H1 (cell line): ENCODE results near the gene KIFBP. TPM values are rescaled to one million over a fixed set of nuclear protein-coding genes. Genes with fewer than 3 reads are reported as not detected.

Experiments used
- CTCF ChIA-PET: fragments of 300-600 bp; sonication (Branson Sonifier 250); formaldehyde crosslinking; loops from one replicate; lab custom pipeline; 2021; ENCODE audit not compliant: partially characterized antibody; lab: Charles Lee
- POLR2A ChIA-PET: fragments of 300-600 bp; sonication (Branson Sonifier 250); formaldehyde crosslinking; loops from one replicate; lab custom pipeline; 2021; ENCODE audit warnings: inconsistent platforms; ENCODE audit not compliant: partially characterized antibody; lab: Charles Lee
- DNase-seq, 2 experiments: peaks; one replicate each; pipeline versions ENCODE4 v3.0.0 to v3.0.0-alpha.2; 2010 to 2022; ENCODE audit warnings: low spot score in 2 of 2, low read depth in 1 of 2, mixed read lengths in 1 of 2
- FAIRE-seq: peaks from 2 replicates; lab custom pipeline; 2011; peaks lifted over from hg19 to GRCh38; lab: Jason Lieb, UNC
- H2AFZ ChIP-seq: 2 replicates; pipeline ENCODE4 v1.8.1; 2012; ENCODE audit warnings: low read length, inconsistent platforms
- H2AK5ac ChIP-seq: 2 replicates; pipeline ENCODE4 v1.6.1; 2013; ENCODE audit warnings: low read depth, low read length
- H2BK120ac ChIP-seq: replicated peaks from 2 replicates; pipeline ENCODE3; 2013; ENCODE audit warnings: low read depth, low read length, inconsistent platforms
- H2BK12ac ChIP-seq: 2 replicates; pipeline ENCODE4 v1.6.1; 2013; ENCODE audit warnings: low read depth, low read length
- H2BK15ac ChIP-seq: 2 replicates; pipeline ENCODE4 v1.6.1; 2013; ENCODE audit warnings: low read length
- H2BK20ac ChIP-seq: 2 replicates; pipeline ENCODE4 v1.6.1; 2013; ENCODE audit warnings: low read length
- H2BK5ac ChIP-seq: 2 replicates; pipeline ENCODE4 v1.6.1; 2013; ENCODE audit warnings: low read depth, low read length
- H3K14ac ChIP-seq: 2 replicates; pipeline ENCODE4 v1.6.1; 2013; ENCODE audit warnings: inconsistent platforms; ENCODE audit not compliant: insufficient read length
- H3K18ac ChIP-seq: 2 replicates; pipeline ENCODE4 v1.6.1; 2013; ENCODE audit warnings: low read length; ENCODE audit errors: extremely low read depth
- H3K23ac ChIP-seq: 2 replicates; pipeline ENCODE4 v1.6.1; 2013; ENCODE audit warnings: inconsistent platforms; ENCODE audit not compliant: insufficient read length
- H3K23me2 ChIP-seq: 2 replicates; pipeline ENCODE4 v1.6.1; 2013; ENCODE audit warnings: low read depth, low read length
- H3K27ac ChIP-seq: 2 replicates; pipeline ENCODE4 v1.6.1; 2011; ENCODE audit warnings: low read depth, low read length, inconsistent platforms
- H3K27me3 ChIP-seq, 4 experiments: replicated peaks in 1 of 4; 1 replicate in 1 of 4; 2 replicates in 3 of 4; pipeline versions ENCODE4 v1.6.1 to v1.8.1; 2011 to 2013; ENCODE audit warnings: low read length in 3 of 4, mild to moderate bottlenecking in 3 of 4, inconsistent platforms in 2 of 4, mixed read lengths in 2 of 4, moderate library complexity in 1 of 4; ENCODE audit not compliant: control insufficient read depth in 3 of 4, insufficient read depth in 3 of 4; ENCODE audit errors: extremely low read depth in 1 of 4
- H3K36me3 ChIP-seq, 4 experiments: 2 replicates each; pipeline versions ENCODE4 v1.6.1 to v1.8.1; 2011 to 2013; ENCODE audit warnings: mild to moderate bottlenecking in 4 of 4, low read length in 3 of 4, moderate library complexity in 2 of 4, control low read depth in 1 of 4, inconsistent platforms in 1 of 4; ENCODE audit not compliant: insufficient read depth in 4 of 4, control insufficient read depth in 2 of 4
- H3K4ac ChIP-seq: replicated peaks from 2 replicates; pipeline ENCODE3; 2013; ENCODE audit warnings: low read length, low read depth, mixed read lengths, inconsistent platforms; ENCODE audit not compliant: insufficient read length
- H3K4me1 ChIP-seq, 4 experiments: replicated peaks in 1 of 4; 1 replicate in 1 of 4; 2 replicates in 3 of 4; pipeline versions ENCODE4 v1.6.1 to v1.8.1; 2011 to 2013; ENCODE audit warnings: low read length in 3 of 4, inconsistent platforms in 2 of 4, mixed read lengths in 1 of 4; ENCODE audit not compliant: insufficient read depth in 4 of 4, control insufficient read depth in 3 of 4
- H3K4me2 ChIP-seq, 2 experiments: 2 replicates each; pipeline versions ENCODE4 v1.6.1 to v1.8.1; 2011 to 2013; ENCODE audit warnings: low read depth in 2 of 2, low read length in 2 of 2, control low read depth in 1 of 2, inconsistent platforms in 1 of 2, mild to moderate bottlenecking in 1 of 2; ENCODE audit not compliant: insufficient read depth in 1 of 2
- H3K4me3 ChIP-seq, 4 experiments: fragments of 200-600, 300-600 bp in 1 of 4; sonication (generic), shearing (Covaris generic), sonication (Bioruptor Twin) in 1 of 4; 2 replicates each; pipeline versions ENCODE4 v1.5.1 to v1.8.1; 2011 to 2016; ENCODE audit warnings: low read length in 4 of 4, low read depth in 3 of 4, control low read depth in 2 of 4, inconsistent platforms in 2 of 4, mild to moderate bottlenecking in 2 of 4, mixed read lengths in 1 of 4, moderate library complexity in 1 of 4; ENCODE audit not compliant: insufficient read depth in 2 of 4; ENCODE audit errors: extremely low read depth in 1 of 4
- H3K56ac ChIP-seq: replicated peaks from 2 replicates; pipeline ENCODE3; 2013; ENCODE audit warnings: low read depth, mild to moderate bottlenecking, mixed read lengths, low read length, inconsistent platforms; ENCODE audit not compliant: insufficient read length
- H3K79me1 ChIP-seq: 2 replicates; pipeline ENCODE4 v1.6.1; 2013; ENCODE audit warnings: low read depth, low read length, control low read depth
- H3K79me2 ChIP-seq, 2 experiments: 2 replicates each; pipeline versions ENCODE4 v1.6.1 to v1.8.1; 2012 to 2013; ENCODE audit warnings: low read length in 2 of 2, mild to moderate bottlenecking in 2 of 2, inconsistent platforms in 1 of 2; ENCODE audit not compliant: insufficient read depth in 2 of 2, control insufficient read depth in 1 of 2
- H3K9ac ChIP-seq, 4 experiments: replicated peaks in 1 of 4; 1 replicate in 1 of 4; 2 replicates in 3 of 4; pipeline versions ENCODE4 v1.6.1 to v1.8.1; 2011 to 2013; ENCODE audit warnings: low read depth in 3 of 4, low read length in 3 of 4, control low read depth in 2 of 4, mild to moderate bottlenecking in 2 of 4, moderate library complexity in 2 of 4, inconsistent platforms in 1 of 4; ENCODE audit errors: extremely low read depth in 1 of 4
- H3K9me3 ChIP-seq, 2 experiments: 2 replicates each; pipeline versions ENCODE4 v1.6.1 to v1.8.1; 2012 to 2013; ENCODE audit warnings: mild to moderate bottlenecking in 2 of 2, moderate library complexity in 2 of 2, control low read depth in 1 of 2, inconsistent platforms in 1 of 2, low read depth in 1 of 2, low read length in 1 of 2, mixed read lengths in 1 of 2; ENCODE audit not compliant: insufficient read depth in 2 of 2
- H4K20me1 ChIP-seq, 2 experiments: replicated peaks in 1 of 2; 2 replicates each; pipeline versions ENCODE3 to v1.8.1; 2011 to 2013; ENCODE audit warnings: inconsistent platforms in 2 of 2, low read length in 2 of 2, mild to moderate bottlenecking in 1 of 2; ENCODE audit not compliant: insufficient read depth in 2 of 2, control insufficient read depth in 1 of 2
- H4K5ac ChIP-seq: 2 replicates; pipeline ENCODE4 v1.6.1; 2013; ENCODE audit warnings: low read length, low read depth, mixed read lengths, inconsistent platforms; ENCODE audit not compliant: insufficient read length
- H4K8ac ChIP-seq: 2 replicates; pipeline ENCODE4 v1.8.0; 2013; ENCODE audit warnings: mild to moderate bottlenecking, moderate library complexity, low read length, inconsistent platforms; ENCODE audit not compliant: insufficient read depth; ENCODE audit errors: extremely low read depth
- H4K91ac ChIP-seq: replicated peaks from 2 replicates; pipeline ENCODE3; 2013; ENCODE audit warnings: low read length, mixed read lengths, inconsistent platforms; ENCODE audit not compliant: insufficient read length
- ATF2 ChIP-seq: IDR thresholded peaks from 2 replicates; pipeline ENCODE4 v1.6.1; 2012; ENCODE audit warnings: low read length, inconsistent platforms
- CBX8 ChIP-seq: fragments of 300-800, 300-1000 bp; sonication (generic); IDR thresholded peaks from 2 replicates; pipeline ENCODE4 v1.7.1; 2016; ENCODE audit warnings: low read depth, low read length, borderline replicate concordance
- FOSL1 ChIP-seq: IDR thresholded peaks from 2 replicates; pipeline ENCODE4 v1.6.1; 2011; ENCODE audit warnings: mild to moderate bottlenecking, low read depth, low read length, moderate library complexity; ENCODE audit not compliant: insufficient read depth
- JUN ChIP-seq: IDR thresholded peaks from 2 replicates; pipeline ENCODE4 v1.6.1; 2011; ENCODE audit warnings: low read depth, mild to moderate bottlenecking, improper control_type of control experiment, low read length
- KDM1A ChIP-seq: fragments of 200-600, 300-600 bp; sonication (generic); IDR thresholded peaks from 2 replicates; pipeline ENCODE4 v1.7.1; 2016; ENCODE audit warnings: mild to moderate bottlenecking, low read length, borderline replicate concordance
- RNF2 ChIP-seq: fragments of 200-900, 300-1000 bp; sonication (generic); IDR thresholded peaks from 2 replicates; pipeline ENCODE4 v1.7.1; 2016; ENCODE audit warnings: borderline replicate concordance, low read depth, mild to moderate bottlenecking, antibody characterized with exemption, low read length; ENCODE audit not compliant: poor library complexity, severe bottlenecking; ENCODE audit errors: missing control alignments
- SRF ChIP-seq: IDR thresholded peaks from 2 replicates; pipeline ENCODE4 v1.6.1; 2011; ENCODE audit warnings: mild to moderate bottlenecking, low read depth, low read length, moderate library complexity
- USF2 ChIP-seq: IDR thresholded peaks from 2 replicates; pipeline ENCODE4 v1.6.1; 2011; ENCODE audit warnings: low read length, improper control_type of control experiment
- ZNF274 ChIP-seq: IDR thresholded peaks from 2 replicates; pipeline ENCODE4 v1.7.0; 2012; ENCODE audit warnings: low read length, borderline replicate concordance; ENCODE audit errors: extremely low read depth
- WGBS, 2 experiments: shearing (Covaris generic) in 1 of 2; methylation state at CpG; one replicate each; pipeline versions ENCODE4 v1.1.6 to v1.1.7; 2013 to 2015; ENCODE audit warnings: low lambda C conversion rate in 2 of 2, mixed read lengths in 2 of 2, inconsistent platforms in 1 of 2, low coverage in 1 of 2, missing lambda C conversion rate in 1 of 2; ENCODE audit not compliant: insufficient replicate concordance in 2 of 2, insufficient coverage in 1 of 2, insufficient read length in 1 of 2; ENCODE audit errors: extremely low coverage in 1 of 2, missing lambda C conversion rate in 1 of 2; 5-methylcytosine and 5-hydroxymethylcytosine counted together
- polyA plus RNA-seq, 7 experiments: library from polyadenylated mRNA; depleted of rRNA in 3 of 7; stranded (reverse) in 5 of 7; unstranded in 2 of 7; fragments of >200 nt in 5 of 7; fragments of 200-250 nt in 2 of 7; gene quantifications; 1 replicate in 5 of 7; 2 replicates in 1 of 7; 4 replicates in 1 of 7; pipeline versions ENCODE4 v1.2.1 to v1.2.3, GENCODE V29; 2011 to 2013; ENCODE audit warnings: missing spikeins in 2 of 7, mixed read lengths in 2 of 7
- total RNA-seq: library from RNA; stranded (reverse); fragmentation: NEBNext Ultra II Directional; extraction: Animal tissue kit (Norgen Biotek cat#: 25700); gene quantifications from 2 replicates; pipeline ENCODE4 v1.2.1, GENCODE V29; 2021
- TF ChIP-seq, protein P1 (sequence below): IDR thresholded peaks from 2 replicates; pipeline ENCODE4 v1.6.1; 2011; ENCODE audit warnings: low read depth, mild to moderate bottlenecking, low read length; ENCODE audit not compliant: insufficient read depth

KIFBP gene
- total and polyA plus RNA-seq, 2 of the 8 experiments (the other 6 are each of a cell fraction or from before 2014, with no cell fraction given): 17.3 to 34.6 TPM

- Histone ChIP-seq H3K9me3 (no peaks in the 10 kb centered on the region), H3K4me1 (peaks cover 0 to 5% (median 2%) of the 10 kb centered on the region in 4 experiments; a peak in 3 of 7 replicates), H2BK20ac (no peak overlapping the region), H2BK15ac (no peak overlapping the region), H4K91ac (no peak overlapping the region), H3K27ac (no peak overlapping the region), H3K23ac (no peak overlapping the region), H3K79me2 (no peaks in the 10 kb centered on the region), H3K36me3 (no peaks in the 10 kb centered on the region), H2AK5ac (no peak overlapping the region), H4K8ac (no peak overlapping the region), H3K79me1 (no peaks in the 10 kb centered on the region), H2BK12ac (no peak overlapping the region), H2BK120ac (no peak overlapping the region), H4K5ac (no peak overlapping the region), H2BK5ac (no peak overlapping the region), H3K23me2 (no peaks in the 10 kb centered on the region; the same call in 1 of the 2 replicates), H3K9ac (no peak overlapping the region), H3K14ac (no peak overlapping the region), H3K27me3 (no peaks in the 10 kb centered on the region), H2AFZ (no peak overlapping the region), H3K4me3 (no peak overlapping the region), H3K4me2 (no peak overlapping the region), H3K56ac (no peak overlapping the region), H3K4ac (no peak overlapping the region), H3K18ac (no peak overlapping the region), H4K20me1 (no peaks in the 10 kb centered on the region)
- WGBS, 2 experiments: 88% methylated on average over 6 of the region's 6 CpGs; no CpG with 5 or more reads in 1 of the 2 experiments
- ChIA-PET CTCF (interaction anchor here (0.5 to 1.6 kb wide), 2 partner anchors 15 to 193 kb away, joined by 3 to 7 read pairs; no protein-coding TSS in a partner anchor), POLR2A (interaction anchor here (1.1 kb wide), 1 partner anchor 58 kb away, joined by 3 read pairs; no protein-coding TSS in a partner anchor)
- FAIRE-seq (no peak), DNase-seq (no peak)
- TF ChIP-seq, protein P1, sequence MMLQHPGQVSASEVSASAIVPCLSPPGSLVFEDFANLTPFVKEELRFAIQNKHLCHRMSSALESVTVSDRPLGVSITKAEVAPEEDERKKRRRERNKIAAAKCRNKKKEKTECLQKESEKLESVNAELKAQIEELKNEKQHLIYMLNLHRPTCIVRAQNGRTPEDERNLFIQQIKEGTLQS: no peak
- no peak for TF ChIP-seq RNF2
- no peak for TF ChIP-seq ZNF274
- no peak for TF ChIP-seq FOSL1
- TF ChIP-seq USF2: no peak
- no peak for TF ChIP-seq ATF2
- no peak for TF ChIP-seq KDM1A
- no peak for TF ChIP-seq SRF
- TF ChIP-seq CBX8: no peak
- TF ChIP-seq JUN: no peak
These were observed 61.0 kb downstream of the KIFBP start for GRCh38 chr10:69049566-69049961.
